HG02943 (cell line): ENCODE results near the gene SEC24A.
"Not testable (repeated sequence)": the region's sequence is repeated elsewhere in the genome, so short reads cannot be mapped to it uniquely, and the experiment has no call there.

Source experiments
- ATAC-seq: cut with Tn5 transposase; IDR thresholded peaks from one replicate; pipeline ENCODE4 v1.9.1; 2021; ENCODE audit warnings: mild to moderate bottlenecking, low read depth, moderate library complexity; ENCODE audit not compliant: unreplicated experiment

SEC24A gene

DNA sequence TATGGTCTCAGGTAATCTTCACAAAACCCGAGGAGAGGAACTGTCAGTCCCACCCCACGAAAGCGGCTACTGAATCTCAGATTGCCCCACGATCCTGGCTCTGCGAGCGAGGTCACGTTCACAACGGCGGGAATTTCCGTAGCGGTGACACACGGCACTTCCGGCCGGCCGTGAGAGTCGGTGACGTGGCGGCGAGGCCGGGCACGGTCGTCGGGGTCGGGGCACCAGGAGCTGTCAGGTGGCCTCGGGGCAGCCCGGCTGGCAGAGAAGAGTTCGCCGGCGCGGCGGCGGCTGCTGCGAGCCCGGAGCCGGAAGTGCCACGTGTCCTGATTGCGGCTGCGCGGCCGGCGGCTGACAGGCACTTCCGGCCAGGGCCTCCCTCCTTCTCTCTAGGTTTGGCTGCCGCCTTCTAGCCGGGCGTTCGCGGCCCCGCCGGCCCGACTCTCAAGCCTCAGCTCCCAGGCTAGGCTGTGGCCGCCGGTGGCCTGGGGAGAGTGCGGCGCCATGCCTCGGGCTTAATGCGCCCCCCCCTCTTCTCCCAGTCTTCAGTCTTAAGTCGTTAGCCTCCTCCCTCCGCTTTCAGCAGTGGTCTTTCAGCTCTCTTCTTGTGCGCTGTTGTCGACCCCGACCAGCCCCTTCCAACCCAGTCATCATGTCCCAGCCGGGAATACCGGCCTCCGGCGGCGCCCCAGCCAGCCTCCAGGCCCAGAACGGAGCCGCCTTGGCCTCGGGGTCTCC, at the start of gene SEC24A:
TSS of gene SEC24A (plus strand) at position 361 of the 738 bp plus-strand sequence. CDS start at position 653, 292 bp downstream.
- peak; percentile 67 for ATAC-seq

DNA sequence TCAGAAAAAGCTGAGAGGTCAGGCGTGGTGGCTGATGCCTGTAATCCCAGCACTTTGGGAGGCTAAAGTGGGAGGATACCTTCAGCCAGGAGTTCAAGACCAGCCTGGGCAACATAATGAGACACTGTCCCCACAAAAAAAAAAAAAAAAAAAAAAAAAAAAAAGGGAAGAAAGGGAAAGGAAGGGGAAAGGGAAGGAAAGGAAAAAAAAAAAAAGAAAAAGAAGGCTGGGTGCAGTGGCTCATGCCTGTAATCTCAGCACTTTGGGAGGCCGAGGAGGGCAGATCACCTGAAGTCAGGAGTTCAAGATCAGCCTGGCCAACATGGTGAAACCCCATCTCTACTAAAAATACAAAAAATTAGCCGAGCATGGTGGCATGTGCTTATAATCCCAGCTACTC, 48.8 kb upstream of the SEC24A start:
- ATAC-seq, result not testable (repeated sequence)

DNA sequence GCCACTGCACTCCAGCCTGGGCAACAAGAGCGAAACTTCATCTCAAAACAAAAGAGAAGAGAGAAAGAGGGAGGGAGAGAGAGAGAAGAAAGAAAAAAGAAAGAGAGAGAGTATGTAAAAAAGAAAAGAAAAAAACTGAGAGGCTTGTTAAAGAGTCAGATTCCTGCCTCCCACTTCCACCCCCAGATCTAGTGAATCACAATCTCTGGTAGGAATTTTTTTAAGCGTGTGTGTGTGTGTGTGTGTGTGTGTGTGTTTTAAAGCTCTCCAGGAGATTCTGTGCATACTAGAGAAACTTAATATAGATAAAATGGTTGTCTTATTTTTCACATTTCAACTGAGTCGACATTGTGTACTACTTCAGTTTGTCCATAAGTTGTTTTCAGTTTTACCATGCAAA, 48.0 kb upstream of the SEC24A start:
- ATAC-seq, result no peak

DNA sequence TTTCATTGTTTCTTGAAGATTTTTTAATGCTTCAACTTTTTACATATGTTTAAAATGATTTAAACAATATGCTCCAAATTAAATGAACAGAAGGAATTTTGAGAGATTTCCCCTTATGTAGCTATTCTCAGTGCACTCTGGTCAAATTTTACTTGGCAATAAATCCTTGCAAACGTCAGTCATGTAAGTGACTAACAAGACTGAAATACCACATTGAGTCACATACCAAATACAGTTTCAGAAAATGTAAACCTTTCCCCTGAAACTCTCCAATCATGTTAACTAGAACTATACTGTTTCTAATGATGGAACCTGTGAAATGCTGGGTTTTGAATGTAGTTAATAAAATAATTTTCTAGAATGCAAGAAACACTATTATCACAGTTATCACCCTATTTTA, 45.5 kb upstream of the SEC24A start:
- no peak for ATAC-seq

DNA sequence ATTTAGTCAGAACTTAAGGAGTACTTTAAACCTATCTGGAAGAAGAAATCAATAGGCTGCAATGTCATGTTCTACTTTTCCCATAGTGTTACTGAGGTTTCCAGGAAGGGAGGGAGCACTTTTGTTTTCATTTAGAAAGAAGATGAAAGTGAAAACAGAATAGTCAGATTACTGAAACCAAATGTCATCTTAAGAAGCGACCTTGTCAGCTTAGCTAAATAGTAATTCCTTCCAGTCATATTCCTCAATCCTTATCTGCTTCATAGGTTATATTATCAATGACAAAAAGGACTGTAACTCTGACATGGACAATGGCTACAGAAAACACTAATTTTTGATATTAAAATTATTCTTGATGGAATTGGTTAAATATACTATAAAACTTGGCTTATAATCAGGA, 43.7 kb upstream of the SEC24A start:
- ATAC-seq, result no peak

DNA sequence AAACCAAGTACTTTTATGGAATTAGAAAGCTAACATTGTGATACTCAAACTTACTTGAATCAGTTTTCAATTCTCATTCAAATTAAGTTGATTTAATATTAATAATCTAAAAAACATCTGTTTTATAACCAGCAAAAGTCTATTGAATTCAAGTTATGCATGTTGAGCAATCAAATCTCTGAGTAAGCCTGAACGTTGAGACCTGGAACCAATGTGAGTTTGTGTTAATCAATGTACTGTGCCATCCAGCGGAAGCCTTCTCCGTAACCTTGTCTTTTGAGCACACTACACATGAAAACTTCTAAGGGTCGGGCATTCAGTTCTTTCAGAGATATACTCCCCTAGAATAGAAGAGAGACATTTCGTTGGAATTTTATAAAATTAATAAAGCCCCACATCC, 41.9 kb upstream of the SEC24A start:
- no peak for ATAC-seq

DNA sequence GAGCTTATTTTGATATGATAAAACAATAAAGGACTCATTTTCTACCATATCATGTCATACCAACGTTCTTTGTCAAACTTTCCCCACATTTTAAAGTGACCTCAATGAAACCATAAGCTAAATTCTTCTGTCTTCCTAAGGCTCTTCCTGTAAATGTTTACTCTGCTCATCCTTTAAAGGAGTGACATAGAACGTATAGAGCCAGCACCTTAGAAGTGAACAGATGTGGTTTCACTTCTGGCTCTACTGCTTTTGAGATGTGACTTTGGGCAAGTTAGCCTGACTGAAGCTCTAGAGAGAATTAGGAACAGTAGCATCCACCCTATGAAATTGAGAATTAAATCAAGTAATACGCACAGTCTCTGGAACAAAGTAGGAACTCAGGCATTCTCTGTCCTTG, 40.0 kb upstream of the SEC24A start:
- ATAC-seq, result no peak

DNA sequence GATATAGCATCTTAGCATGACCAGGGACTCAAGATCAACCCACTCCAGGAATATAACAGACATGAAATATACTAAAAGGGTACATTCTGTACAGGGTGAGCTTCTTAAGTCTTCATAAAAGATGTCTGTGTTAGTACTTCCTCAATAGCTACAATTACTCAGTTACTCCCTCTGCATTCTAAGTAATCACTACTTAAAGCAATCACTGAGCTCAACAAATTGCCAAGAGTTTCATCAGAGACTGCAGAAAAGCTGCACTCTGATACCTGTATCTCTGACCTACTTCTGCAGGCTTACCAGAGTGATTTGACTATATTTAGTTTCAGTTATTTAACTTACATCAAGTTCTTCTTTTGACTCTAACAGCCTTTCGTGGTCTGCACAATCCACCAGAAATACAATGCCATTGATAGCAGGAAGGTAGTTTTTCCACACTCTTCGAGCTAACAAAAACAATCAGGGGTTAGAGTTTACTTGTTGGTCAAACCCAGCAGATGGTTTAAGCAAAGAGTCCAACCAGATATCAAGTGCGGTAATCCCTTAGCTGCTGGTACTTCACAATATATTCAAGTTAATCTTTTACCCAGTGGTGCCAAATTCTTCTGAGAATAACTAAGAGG, 39.2 kb upstream of the SEC24A start:
- no peak for ATAC-seq

DNA sequence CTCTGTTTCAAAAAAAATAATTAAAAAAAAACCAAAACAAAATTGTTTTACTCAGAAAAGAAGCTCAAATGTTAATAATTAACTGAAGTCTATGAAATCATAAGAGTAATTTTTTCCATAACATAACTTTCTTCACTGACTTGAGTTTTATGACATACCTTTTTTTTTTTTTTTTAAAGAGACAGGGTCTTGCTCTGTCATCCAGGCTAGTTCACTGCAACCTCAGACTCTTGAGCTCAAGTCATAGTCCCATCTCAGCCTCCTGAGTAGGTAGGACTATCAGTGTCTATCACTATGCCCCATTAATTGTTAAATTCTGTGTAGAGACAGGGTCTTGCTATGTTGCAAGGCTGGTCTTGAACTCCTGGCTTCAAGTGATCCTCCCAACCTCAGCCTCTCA, 37.9 kb upstream of the SEC24A start:
- no peak for ATAC-seq

DNA sequence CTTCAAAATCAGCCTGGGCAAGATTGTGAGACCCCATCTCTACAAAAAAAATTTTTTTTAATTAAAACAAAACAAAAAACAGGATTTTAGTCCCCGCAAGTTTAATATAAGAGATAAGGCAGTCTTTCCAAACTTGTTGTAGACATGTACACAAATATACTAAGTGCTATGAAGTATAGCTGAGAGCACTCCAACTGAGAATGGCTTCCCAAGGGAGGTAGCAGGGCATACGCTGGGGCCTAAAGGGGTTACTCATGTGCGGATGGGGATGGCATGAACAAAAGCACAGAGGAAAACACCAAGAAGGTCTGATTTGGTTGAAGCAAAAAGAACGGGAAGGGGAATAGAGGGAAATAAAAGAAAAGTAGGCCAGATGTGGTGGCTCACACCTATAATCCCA, 37.1 kb upstream of the SEC24A start:
- ATAC-seq, result no peak

DNA sequence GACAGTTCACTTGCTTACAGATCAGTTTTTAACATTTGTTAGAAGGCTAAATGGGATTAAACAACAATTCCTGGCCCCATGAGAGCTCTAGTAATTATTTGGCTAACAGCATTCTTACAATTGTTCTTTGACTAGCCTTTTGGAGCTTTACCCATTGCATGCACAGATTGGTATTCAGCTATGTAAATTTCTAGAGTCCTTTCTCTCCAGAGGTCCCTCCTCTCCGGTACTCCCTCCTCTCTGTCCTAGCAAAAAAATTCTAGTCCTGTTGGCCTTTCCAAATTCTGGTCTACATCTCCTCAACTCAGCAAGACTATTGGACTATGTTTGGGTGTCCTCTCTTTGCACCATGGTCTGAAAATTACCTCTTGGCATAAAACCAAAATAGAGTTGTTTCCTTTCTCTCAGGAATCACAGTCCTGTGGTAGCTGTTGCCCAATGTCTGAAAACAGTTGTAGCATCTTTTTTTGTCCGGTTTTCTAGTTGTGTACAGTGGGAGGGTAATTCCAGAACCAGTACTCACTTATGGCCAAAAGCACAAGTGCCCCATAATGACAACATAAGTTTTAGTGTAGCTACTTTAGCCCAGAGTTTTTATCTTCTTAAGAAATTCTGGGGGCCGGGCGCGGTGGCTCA, 34.0 kb upstream of the SEC24A start:
- no peak for ATAC-seq

DNA sequence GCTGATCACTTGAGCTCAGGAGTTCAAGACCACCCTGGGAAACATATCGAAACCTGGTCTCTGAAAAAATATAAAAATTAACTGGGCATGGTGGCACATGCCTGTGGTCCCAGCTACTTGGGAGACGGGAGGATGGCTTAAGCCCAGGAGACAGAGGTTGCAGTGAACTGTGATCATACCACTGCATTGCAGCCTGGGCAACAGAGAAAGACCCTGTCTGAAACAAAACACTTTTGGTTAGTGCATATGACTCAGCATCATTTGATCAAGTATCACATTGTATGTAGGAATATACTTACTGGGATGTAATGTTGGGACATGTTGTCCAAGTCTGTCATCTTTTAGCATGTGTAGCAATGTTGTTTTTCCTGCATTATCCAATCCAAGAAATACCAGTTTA, 28.0 kb upstream of the SEC24A start:
- ATAC-seq, result no peak

DNA sequence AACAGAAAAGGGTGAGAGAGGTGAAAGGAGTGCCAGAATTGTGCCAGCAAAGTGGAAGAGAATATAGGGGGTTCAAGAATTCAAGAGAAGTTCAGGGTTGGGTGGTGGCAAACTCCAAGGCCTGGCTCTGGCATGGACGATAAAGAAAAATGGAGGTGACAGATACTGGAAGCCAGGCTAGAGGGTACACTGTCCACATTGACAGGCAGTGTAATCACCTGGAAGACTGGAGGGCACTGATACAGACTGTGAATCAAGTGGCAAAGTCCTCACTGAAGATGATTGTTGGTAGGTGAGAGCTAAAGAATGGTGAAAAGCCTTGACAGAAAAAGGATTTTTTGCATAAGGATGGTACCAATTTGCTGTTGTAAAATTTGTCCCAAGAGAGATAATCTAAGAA, 23.0 kb upstream of the SEC24A start:
- no peak for ATAC-seq

DNA sequence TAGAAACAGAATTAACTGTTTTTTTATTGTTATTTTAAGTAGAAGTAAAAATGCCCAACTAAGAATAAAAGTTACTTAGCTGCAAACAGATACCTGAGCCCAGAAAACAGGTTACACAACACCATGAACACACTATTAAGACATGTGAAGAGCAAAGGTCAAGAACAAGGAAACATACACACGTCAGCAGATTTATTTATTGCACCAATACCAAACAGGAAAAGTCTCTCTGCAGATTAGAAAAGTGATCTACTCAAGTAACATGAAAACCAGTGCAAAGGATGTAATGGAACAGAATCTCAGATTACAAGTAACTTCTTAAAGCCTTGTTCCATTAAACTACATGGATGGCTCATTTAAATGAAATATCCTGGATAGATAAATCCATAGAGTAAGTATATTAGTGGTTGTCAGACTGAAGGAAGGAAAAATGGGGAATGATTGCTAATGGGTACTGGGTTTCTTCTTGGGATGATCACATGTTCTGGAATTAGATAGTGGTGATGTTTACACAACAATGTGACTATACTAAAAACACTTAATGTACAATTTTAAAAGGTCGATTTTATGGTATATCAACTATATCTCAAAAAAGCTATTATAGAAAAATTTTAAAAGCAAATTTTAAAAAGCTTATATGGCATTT, 22.1 kb upstream of the SEC24A start:
- no peak for ATAC-seq

DNA sequence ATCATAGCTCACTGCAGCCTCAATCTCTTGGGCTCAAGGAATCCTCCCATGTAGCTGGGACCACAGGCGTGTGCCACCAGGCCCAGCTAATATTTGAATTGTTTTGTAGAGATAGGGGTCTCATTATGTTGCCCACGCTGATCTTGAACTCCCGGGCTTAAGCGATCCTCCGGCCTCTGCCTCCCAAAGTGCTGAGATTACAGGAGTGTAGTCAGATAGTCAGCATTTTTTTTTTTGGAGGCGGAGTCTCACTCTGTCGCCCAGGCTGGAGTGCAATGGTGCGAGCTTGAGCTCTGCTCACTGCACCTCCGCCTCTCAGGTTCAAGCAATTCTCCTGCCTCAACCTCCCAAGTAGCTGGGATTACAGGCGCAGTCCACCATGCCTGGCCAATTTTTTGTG, 14.4 kb upstream of the SEC24A start:
- ATAC-seq, result no peak

DNA sequence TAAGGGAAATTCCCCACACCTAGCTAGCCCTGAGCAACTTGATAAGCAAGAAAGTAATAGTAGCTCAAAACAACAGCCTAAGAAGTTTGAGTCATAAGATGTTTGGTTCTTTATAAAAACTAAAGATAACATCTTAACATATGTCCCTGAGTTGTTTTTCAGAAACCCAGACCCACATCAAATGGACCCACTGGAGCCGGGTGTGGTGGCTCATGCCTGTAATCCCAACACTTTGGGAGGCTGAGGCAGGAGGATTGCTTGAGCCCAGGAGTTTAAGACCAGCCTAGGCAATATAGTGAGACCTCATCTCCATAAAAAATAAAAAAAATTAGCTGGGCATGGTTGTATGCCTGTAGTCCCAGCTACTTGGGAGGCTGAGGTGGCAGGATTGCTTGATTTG, 13.2 kb upstream of the SEC24A start:
- ATAC-seq, result not testable (repeated sequence)

DNA sequence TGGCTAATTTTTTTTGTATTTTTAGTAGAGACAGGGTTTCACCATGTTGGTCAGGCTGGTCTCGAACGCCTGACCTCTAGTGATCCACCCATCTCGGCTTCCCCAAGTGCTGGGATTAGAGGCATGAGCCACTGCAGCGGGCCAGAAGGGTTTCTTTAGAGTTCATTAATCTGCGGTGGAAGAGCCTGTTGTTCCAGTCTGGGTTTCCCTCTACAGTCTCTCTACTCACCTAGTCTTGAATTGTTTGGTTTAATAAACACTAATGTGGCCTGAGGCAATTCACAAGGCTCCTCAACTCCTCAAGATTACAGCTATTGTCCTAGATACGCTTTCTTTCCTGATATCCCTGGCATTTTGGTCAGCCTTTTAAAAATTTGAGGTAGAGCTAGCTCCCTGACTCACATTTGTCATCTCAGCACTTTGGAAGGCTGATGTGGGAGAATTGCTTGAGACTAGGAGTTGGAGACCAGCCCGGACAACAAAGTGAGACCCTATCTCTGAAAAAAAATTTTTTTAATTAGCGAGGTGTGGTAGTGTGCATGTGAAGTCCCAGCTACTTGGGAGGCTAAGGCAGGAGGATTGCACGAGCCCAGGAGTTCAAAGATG, 11.4 kb upstream of the SEC24A start:
- no peak for ATAC-seq

DNA sequence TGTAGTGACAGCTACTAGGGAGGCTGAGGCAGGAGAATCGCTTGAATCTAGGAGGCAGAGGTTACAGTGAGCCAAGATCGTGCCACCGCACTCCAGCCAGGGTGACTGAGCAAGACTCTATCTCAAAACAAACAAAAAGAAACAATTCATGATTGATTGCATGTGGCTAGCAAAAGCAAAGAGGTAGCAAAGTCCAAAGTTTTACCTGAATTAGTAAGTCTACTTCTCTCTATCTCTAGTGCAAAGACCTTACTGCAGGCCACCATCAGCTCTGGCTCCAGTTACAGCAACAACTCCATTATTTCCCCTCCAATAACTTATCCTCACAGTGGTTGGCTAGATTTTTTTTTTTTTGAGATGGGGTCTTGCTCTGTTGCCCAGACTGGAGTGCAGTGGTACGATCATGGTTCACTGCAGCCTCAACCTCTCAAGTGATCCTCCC, 9.8 kb upstream of the SEC24A start:
- ATAC-seq, result no peak

DNA sequence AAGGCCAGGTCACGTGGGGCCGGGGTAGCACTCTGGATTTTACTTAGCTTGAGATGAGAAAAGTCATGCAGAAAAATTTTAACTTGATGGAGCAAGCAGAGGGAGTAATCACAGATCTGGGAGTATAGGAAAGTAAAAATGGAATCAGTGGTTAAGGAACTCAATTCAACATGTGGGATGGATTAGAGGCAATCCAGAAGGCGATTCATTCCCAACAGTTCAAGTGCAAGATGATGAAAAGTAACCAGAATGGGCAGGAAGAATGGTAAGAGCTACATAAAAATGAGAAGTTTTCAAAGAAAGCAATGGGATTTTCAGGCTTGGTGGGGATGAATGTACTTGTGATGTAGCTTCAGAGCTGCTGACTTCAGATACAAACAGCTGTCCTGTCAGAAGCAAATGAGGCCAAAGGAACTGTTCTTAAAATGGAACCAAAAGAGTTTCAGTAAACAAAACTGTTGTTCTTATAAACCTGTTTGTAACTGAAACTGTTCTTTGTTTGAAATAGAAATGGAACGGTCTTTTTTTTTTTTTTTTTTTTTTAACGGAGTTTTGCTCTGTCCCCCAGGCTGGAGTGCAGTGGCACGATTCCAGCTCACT, 5.6 kb upstream of the SEC24A start:
- ATAC-seq, result no peak

DNA sequence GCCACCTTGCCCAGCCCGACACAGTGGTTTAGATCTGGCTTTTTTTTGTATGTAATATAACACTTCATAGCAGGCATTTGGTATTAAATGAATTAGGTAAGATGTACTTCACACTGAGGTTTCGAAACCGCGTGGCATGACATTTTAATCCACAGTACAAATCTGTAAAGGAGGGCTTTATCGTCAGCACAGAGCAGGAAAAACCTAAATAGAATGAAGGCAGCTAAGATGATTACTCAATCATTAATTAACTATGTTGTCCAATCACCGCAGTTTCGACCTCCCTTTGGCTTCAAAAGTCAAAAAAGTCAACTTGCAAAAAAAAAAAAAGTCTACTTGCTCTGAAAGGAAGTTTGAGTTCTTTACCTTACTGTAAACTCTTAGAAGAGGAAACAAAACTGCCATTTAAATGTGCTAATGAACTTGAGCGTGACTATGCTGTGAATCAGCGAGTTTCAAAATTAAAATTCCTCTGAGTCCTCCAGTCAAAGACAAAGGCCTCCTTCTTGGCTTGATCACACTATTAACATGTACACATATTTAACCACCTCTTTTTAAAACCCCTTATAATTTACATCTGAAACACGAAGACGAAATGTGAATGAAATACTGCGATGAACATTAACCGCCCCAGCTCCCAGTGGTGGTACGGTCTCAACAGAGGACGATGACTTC, 698 bp upstream of the SEC24A start:
- peak; percentile 34 for ATAC-seq
